ENCODE data around the gene MPP7. TPM values are rescaled to one million over a fixed set of nuclear protein-coding genes. Genes with fewer than 3 reads are reported as not detected.

Gene MPP7
- total RNA-seq, 2 experiments from 2014 or later, result 11.6 to 12.8 TPM

GRCh38 chr10:28305553-28305952 lies 2.7 kb upstream of the MPP7 start:
- Mint-ChIP-seq H3K27me3 (no peaks in the 10 kb centered on the region), H3K4me1 (ENCODE audit: low read depth) (peaks cover 27% of the 10 kb centered on the region), H3K27ac (no peak overlapping the region), H3K36me3 (no peaks in the 10 kb centered on the region), H3K4me3 (no peak overlapping the region), H3K9me3 (no peaks in the 10 kb centered on the region)
- ChIA-PET POLR2A (no interaction called here), CTCF (interaction anchor here (1.4 kb wide), 1 partner anchor 76 kb away, joined by 4 read pairs; no protein-coding TSS in a partner anchor)
- intact Hi-C loops (cut with micrococcal nuclease), result no loop called here
- DNase-seq, result no peak

GRCh38 chr10:28304032-28304571 lies 1.2 kb upstream of the MPP7 start:
- H3K9me3 Mint-ChIP-seq, result no peaks in the 10 kb centered on the region
- DNase-seq, result no peak
- H3K4me3 Mint-ChIP-seq, result peak overlapping the region; percentile 90
- intact Hi-C loops (cut with micrococcal nuclease), result loop anchor here (5.0 kb wide), 1 partner anchor 1062 kb away; the partner anchor contains the start of gene ACBD5
- ChIA-PET CTCF (interaction anchor here (1.1 to 11.8 kb wide), 8 partner anchors 9 to 561 kb away, joined by 4 to 159 read pairs (median 18); no protein-coding TSS in a partner anchor), POLR2A (interaction anchor here (1.3 to 3.0 kb wide), 4 partner anchors 17 to 76 kb away, joined by 3 to 50 read pairs (median 4); no protein-coding TSS in a partner anchor)
- H3K27ac Mint-ChIP-seq, result no peak overlapping the region
- H3K27me3 Mint-ChIP-seq, result no peaks in the 10 kb centered on the region
- no peaks in the 10 kb centered on the region for H3K36me3 Mint-ChIP-seq
- H3K4me1 Mint-ChIP-seq (ENCODE audit: low read depth), result peaks cover 39% of the 10 kb centered on the region

- intact Hi-C loops (cut with micrococcal nuclease), result loop anchor here (2.0 to 5.0 kb wide), 4 partner anchors 51 to 1060 kb away; partner anchors contain the start of genes ACBD5 and WAC
- CTCF ChIA-PET, result interaction anchor here (0.7 to 11.8 kb wide), 12 partner anchors 10 to 91 kb away, joined by 3 to 159 read pairs (median 14); no protein-coding TSS in a partner anchor
- Mint-ChIP-seq H3K36me3 (no peaks in the 10 kb centered on the region), H3K9me3 (no peaks in the 10 kb centered on the region), H3K4me3 (peak overlapping the region; percentile 70), H3K27me3 (no peaks in the 10 kb centered on the region), H3K4me1 (ENCODE audit: low read depth) (peaks cover 48% of the 10 kb centered on the region), H3K27ac (peak overlapping the region; percentile 2)
- DNase-seq, result no peak
- POLR2A ChIA-PET, result interaction anchor here (0.7 to 3.0 kb wide), 2 partner anchors 31 to 79 kb away, joined by 3 to 50 read pairs; no protein-coding TSS in a partner anchor
Measured at GRCh38 chr10:28302012-28302637, 739 bp downstream of the MPP7 start.

GRCh38 chr10:28300027-28300426 lies 2.8 kb downstream of the MPP7 start:
- no peaks in the 10 kb centered on the region for H3K27me3 Mint-ChIP-seq
- H3K27ac Mint-ChIP-seq, result no peak overlapping the region
- DNase-seq, result peak; percentile 28
- no peaks in the 10 kb centered on the region for H3K9me3 Mint-ChIP-seq
- no peaks in the 10 kb centered on the region for H3K36me3 Mint-ChIP-seq
- peaks cover 56% of the 10 kb centered on the region for H3K4me1 Mint-ChIP-seq (ENCODE audit: low read depth)
- intact Hi-C loops (cut with micrococcal nuclease), result loop anchor here (1.0 to 5.0 kb wide), 2 partner anchors 8 to 1058 kb away; partner anchors contain the start of gene ACBD5
- ChIA-PET CTCF (interaction anchor here (1.0 to 11.8 kb wide), 8 partner anchors 11 to 81 kb away, joined by 3 to 159 read pairs (median 6); no protein-coding TSS in a partner anchor), POLR2A (interaction anchor here (0.7 kb wide), 1 partner anchor 273 kb away, joined by 3 read pairs; no protein-coding TSS in a partner anchor)
- H3K4me3 Mint-ChIP-seq, result no peak overlapping the region

- Mint-ChIP-seq H3K36me3 (no peaks in the 10 kb centered on the region), H3K4me3 (no peak overlapping the region), H3K4me1 (ENCODE audit: low read depth) (peaks cover 57% of the 10 kb centered on the region), H3K9me3 (no peaks in the 10 kb centered on the region), H3K27ac (peak overlapping the region; percentile 44), H3K27me3 (no peaks in the 10 kb centered on the region)
- ChIA-PET CTCF (interaction anchor here (0.6 to 11.8 kb wide), 13 partner anchors 10 to 1461 kb away, joined by 3 to 159 read pairs (median 5); no protein-coding TSS in a partner anchor), POLR2A (interaction anchor here (1.1 to 1.8 kb wide), 4 partner anchors 8 to 67 kb away, joined by 4 to 13 read pairs (median 6); no protein-coding TSS in a partner anchor)
- peak; percentile 20 for DNase-seq
- intact Hi-C loops (cut with micrococcal nuclease), result no loop called here
Measured at GRCh38 chr10:28298951-28299350, 3.9 kb downstream of the MPP7 start.

- ChIA-PET POLR2A (no interaction called here), CTCF (interaction anchor here (1.2 to 11.8 kb wide), 2 partner anchors 46 to 85 kb away, joined by 4 to 159 read pairs; no protein-coding TSS in a partner anchor)
- Mint-ChIP-seq H3K4me1 (ENCODE audit: low read depth) (peaks cover 65% of the 10 kb centered on the region), H3K27ac (no peak overlapping the region), H3K9me3 (no peaks in the 10 kb centered on the region), H3K36me3 (no peaks in the 10 kb centered on the region), H3K4me3 (no peak overlapping the region), H3K27me3 (no peaks in the 10 kb centered on the region)
- intact Hi-C loops (cut with micrococcal nuclease), result no loop called here
- DNase-seq, result no peak
Measured at GRCh38 chr10:28296023-28296422, 6.8 kb downstream of the MPP7 start.

- Mint-ChIP-seq H3K27me3 (no peaks in the 10 kb centered on the region), H3K27ac (no peak overlapping the region), H3K4me3 (no peak overlapping the region), H3K4me1 (ENCODE audit: low read depth) (peaks cover 62% of the 10 kb centered on the region), H3K36me3 (no peaks in the 10 kb centered on the region), H3K9me3 (no peaks in the 10 kb centered on the region)
- ChIA-PET CTCF (interaction anchor here (11.8 kb wide), 1 partner anchor 86 kb away, joined by 159 read pairs; no protein-coding TSS in a partner anchor), POLR2A (no interaction called here)
- intact Hi-C loops (cut with micrococcal nuclease), result no loop called here
- DNase-seq, result no peak
Measured at GRCh38 chr10:28295336-28295735, 7.5 kb downstream of the MPP7 start.

GRCh38 chr10:28294809-28295208 lies 8.1 kb downstream of the MPP7 start:
- no peak for DNase-seq
- CTCF ChIA-PET, result interaction anchor here (11.8 kb wide), 1 partner anchor 87 kb away, joined by 159 read pairs; no protein-coding TSS in a partner anchor
- H3K4me3 Mint-ChIP-seq, result no peak overlapping the region
- no peaks in the 10 kb centered on the region for H3K36me3 Mint-ChIP-seq
- H3K9me3 Mint-ChIP-seq, result no peaks in the 10 kb centered on the region
- no peaks in the 10 kb centered on the region for H3K27me3 Mint-ChIP-seq
- peaks cover 56% of the 10 kb centered on the region for H3K4me1 Mint-ChIP-seq (ENCODE audit: low read depth)
- POLR2A ChIA-PET, result no interaction called here
- no peak overlapping the region for H3K27ac Mint-ChIP-seq
- intact Hi-C loops (cut with micrococcal nuclease), result no loop called here

GRCh38 chr10:28294169-28294532 lies 8.7 kb downstream of the MPP7 start:
- Mint-ChIP-seq H3K4me1 (ENCODE audit: low read depth) (peaks cover 54% of the 10 kb centered on the region), H3K27me3 (no peaks in the 10 kb centered on the region), H3K27ac (no peak overlapping the region), H3K9me3 (no peaks in the 10 kb centered on the region), H3K36me3 (no peaks in the 10 kb centered on the region), H3K4me3 (no peak overlapping the region)
- peak; percentile 15 for DNase-seq
- CTCF ChIA-PET, result interaction anchor here (0.7 to 11.8 kb wide), 2 partner anchors 27 to 87 kb away, joined by 3 to 159 read pairs; no protein-coding TSS in a partner anchor
- POLR2A ChIA-PET, result no interaction called here
- intact Hi-C loops (cut with micrococcal nuclease), result no loop called here

- ChIA-PET POLR2A (no interaction called here), CTCF (interaction anchor here (0.7 to 11.8 kb wide), 3 partner anchors 9 to 88 kb away, joined by 3 to 159 read pairs (median 8); partner anchors contain the start of gene MPP7)
- Mint-ChIP-seq H3K9me3 (no peaks in the 10 kb centered on the region), H3K27me3 (no peaks in the 10 kb centered on the region), H3K4me3 (no peak overlapping the region), H3K4me1 (ENCODE audit: low read depth) (peaks cover 49% of the 10 kb centered on the region), H3K36me3 (no peaks in the 10 kb centered on the region), H3K27ac (no peak overlapping the region)
- no peak for DNase-seq
- intact Hi-C loops (cut with micrococcal nuclease), result no loop called here
Measured at GRCh38 chr10:28293236-28294168, 9.4 kb downstream of the MPP7 start.

- intact Hi-C loops (cut with micrococcal nuclease), result loop anchor here (1.0 to 2.0 kb wide), 3 partner anchors 8 to 42 kb away; no protein-coding TSS in a partner anchor
- H3K4me3 Mint-ChIP-seq, result no peak overlapping the region
- H3K4me1 Mint-ChIP-seq (ENCODE audit: low read depth), result peaks cover 43% of the 10 kb centered on the region
- peak; percentile 77 for DNase-seq
- no peaks in the 10 kb centered on the region for H3K9me3 Mint-ChIP-seq
- no peaks in the 10 kb centered on the region for H3K27me3 Mint-ChIP-seq
- POLR2A ChIA-PET, result interaction anchor here (0.7 kb wide), 1 partner anchor 11 kb away, joined by 3 read pairs; no protein-coding TSS in a partner anchor
- CTCF ChIA-PET, result interaction anchor here (0.8 to 1.8 kb wide), 3 partner anchors 11 to 89 kb away, joined by 3 to 8 read pairs (median 6); partner anchors contain the start of gene MPP7
- H3K27ac Mint-ChIP-seq, result peak overlapping the region; percentile 7
- no peaks in the 10 kb centered on the region for H3K36me3 Mint-ChIP-seq
Measured at GRCh38 chr10:28291881-28292297, 11.0 kb downstream of the MPP7 start.

Data from activated CD4-positive, alpha-beta memory T cell treated with anti-CD3 and anti-CD28 coated beads for 36 hours (primary cell).